ENCODE measurements around the gene COPS7A.
A peak's percentile ranks its signal among the peaks of the same experiment; 100 is the strongest.

Gene COPS7A

GRCh38 chr12:6771091-6771495, 47.2 kb downstream of the COPS7A start:
- no peak for DNase-seq

GRCh38 chr12:6771509-6772330, 47.9 kb downstream of the COPS7A start:
- no peak for DNase-seq

- no peak for DNase-seq
These were observed 48.5 kb downstream of the COPS7A start, which contains the start of gene LAG3 for GRCh38 chr12:6772331-6772695. LAG3 (plus strand) TSS chr12:6772520; CDS start chr12:6772853, 333 bp downstream.

- DNase-seq = no peak
These were observed 49.1 kb downstream of the COPS7A start for GRCh38 chr12:6772726-6773589.

GRCh38 chr12:6773590-6774351, 49.9 kb downstream of the COPS7A start:
- no peak for DNase-seq

DNA sequence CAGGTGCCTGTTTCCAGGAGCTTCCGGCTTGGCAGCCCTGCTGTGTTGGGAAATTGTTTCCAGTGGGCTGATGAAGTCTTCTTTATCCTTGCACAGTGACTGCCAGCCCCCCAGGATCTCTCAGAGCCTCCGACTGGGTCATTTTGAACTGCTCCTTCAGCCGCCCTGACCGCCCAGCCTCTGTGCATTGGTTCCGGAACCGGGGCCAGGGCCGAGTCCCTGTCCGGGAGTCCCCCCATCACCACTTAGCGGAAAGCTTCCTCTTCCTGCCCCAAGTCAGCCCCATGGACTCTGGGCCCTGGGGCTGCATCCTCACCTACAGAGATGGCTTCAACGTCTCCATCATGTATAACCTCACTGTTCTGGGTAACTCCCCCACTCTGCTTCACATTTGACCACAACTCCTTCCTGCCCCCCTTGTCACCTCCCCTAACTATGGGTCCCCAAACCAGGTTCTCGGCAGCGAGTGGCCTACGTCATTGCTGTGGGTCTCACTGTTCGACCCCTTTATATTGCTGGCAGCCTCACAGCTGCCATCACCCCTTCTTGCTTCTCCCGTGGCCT, 50.7 kb downstream of the COPS7A start:
- peak; percentile 55 for DNase-seq

DNA sequence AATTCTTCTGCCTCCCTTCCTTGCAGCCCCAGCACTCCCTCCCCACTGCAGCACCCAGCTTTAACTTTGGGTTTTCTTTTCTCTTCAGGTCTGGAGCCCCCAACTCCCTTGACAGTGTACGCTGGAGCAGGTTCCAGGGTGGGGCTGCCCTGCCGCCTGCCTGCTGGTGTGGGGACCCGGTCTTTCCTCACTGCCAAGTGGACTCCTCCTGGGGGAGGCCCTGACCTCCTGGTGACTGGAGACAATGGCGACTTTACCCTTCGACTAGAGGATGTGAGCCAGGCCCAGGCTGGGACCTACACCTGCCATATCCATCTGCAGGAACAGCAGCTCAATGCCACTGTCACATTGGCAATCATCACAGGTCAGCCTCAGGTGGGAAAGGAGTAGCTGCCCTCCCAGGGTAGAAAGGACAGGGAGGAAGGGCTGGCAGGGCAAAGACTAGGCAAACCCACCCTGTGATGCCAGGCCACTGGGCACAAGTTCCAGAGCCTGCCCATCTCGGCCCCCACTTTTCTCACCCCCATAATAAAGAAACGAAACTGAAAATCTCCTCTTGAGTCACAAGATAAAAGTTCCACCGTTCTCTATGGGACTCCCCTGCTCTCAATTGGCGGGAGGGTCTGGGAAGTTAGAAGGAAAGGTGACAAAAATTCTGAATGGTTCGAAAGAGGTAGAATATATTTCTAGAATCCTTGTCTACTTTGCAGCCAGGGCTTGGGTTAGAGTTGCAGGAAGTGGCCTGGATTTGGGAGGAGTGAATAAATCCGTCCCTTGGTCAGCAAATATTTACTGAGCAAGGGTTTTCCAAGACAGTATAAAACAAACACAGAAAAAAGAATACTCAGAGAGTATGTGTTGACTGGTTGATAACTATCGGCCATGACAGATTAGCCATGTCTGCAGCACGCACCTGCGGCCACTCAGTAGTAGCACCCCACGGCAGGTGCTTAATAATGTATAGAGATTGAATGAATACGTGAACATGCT, 51.6 kb downstream of the COPS7A start:
- no peak for DNase-seq

GRCh38 chr12:6777386-6777785, 53.5 kb downstream of the COPS7A start:
- DNase-seq = no peak

- no peak for DNase-seq
These were observed 54.3 kb downstream of the COPS7A start for GRCh38 chr12:6778217-6778573.

DNA sequence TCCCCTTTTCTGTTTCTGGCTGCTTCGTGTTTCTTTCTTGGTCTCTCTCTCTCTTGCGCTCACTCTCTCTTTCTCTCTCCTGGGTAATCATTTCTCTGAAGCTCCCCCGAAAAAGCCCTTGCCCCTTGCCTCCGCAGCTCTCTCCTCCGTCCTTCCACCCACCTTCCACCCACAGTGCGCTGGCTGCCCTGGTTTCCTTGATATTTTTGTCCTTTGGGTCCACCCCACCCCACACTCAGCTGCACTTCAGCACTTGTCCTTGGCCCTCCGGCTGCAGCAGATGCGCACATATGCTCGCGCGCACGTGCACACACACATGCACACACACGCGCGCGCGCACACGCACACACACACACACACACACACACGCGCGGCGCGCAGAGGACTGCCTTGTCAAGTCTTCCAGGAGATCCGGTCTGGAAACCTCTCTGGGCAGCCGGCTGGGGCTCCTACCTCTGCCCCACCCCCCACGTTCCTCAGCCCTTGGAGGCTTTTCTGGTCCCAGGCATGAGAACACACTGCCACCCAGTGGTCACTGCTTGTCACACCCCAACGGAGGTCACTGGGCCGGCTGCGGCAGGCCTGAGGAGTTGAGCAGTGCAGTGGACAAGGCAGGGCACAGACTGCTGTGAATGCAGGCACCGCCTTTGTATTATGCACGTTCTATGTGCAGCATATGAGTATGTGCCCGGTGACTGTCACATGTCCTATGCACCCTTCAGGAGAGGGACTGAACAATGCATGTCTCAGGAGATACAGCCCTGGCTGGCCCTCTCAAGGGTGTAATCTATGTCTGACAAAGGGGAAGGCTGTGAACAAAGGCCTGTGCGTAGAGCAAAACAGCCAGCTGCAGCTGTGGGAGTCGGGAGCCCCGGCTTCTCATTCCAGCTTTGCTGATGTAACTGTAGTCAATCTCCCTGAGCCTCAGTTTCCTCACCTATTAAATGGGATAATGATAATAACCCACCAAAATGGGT, 55.0 kb downstream of the COPS7A start:
- DNase-seq = peak; percentile 55

DNA sequence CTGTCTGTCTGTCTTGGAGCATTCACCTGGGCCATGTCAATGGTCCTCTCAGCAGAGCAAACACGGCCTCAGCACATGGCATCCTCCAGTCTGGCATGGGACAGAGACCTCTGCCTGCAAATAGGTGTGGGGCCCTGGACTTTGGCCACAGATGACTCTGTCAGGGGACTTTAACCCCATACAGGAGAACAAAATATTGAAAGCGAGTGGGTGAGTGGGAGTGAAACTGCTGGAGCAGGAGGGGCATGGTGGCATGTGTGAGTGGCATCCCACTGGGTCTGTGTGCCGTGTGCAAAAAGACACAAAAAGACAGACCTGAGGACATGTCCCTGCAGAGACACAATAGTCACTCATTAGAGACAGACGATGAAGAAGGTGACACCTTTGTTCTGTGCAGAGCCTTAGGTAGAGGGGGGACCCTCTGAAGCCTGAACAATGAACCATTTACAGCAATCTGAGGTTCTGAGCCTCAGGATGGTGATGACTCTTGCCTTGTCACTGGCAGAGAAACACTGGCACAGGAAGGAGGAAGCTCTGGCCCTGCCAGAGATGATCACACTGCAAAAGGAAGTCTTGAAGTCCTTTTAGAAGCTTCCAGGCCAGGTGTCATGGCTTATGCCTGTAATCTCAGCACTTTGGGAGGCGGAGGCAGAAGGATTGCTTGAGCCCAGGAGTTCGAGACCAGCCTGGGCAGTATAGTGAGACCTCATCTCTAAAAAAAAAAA, 56.0 kb downstream of the COPS7A start:
- no peak for DNase-seq

- no peak for DNase-seq
These were observed 56.7 kb downstream of the COPS7A start for GRCh38 chr12:6780573-6780972.
